Large intestine (tissue), 3 donors: Measurements from ENCODE around the gene STK11. TPM values are rescaled to one million over a fixed set of nuclear protein-coding genes. Genes with fewer than 3 reads are reported as not detected.

Experiments used
- DNase-seq, 2 donors: peaks; one replicate each; pipeline versions ENCODE4 v3.0.0 to v3.0.0-alpha.2; 2013
- H3K27ac ChIP-seq: one replicate; pipeline ENCODE4 v1.5.1; 2013; ENCODE audit warnings: low read length
- H3K27me3 ChIP-seq: 2 replicates; pipeline ENCODE4 v1.6.1; 2013; ENCODE audit warnings: low read length; ENCODE audit not compliant: control insufficient read depth, insufficient read depth
- H3K36me3 ChIP-seq: 2 replicates; pipeline ENCODE4 v1.6.1; 2013; ENCODE audit warnings: low read length; ENCODE audit not compliant: control insufficient read depth, insufficient read depth
- H3K4me1 ChIP-seq: one replicate; pipeline ENCODE4 v1.6.1; 2013; ENCODE audit warnings: low read length; ENCODE audit not compliant: control insufficient read depth, insufficient read depth
- H3K4me3 ChIP-seq: one replicate; pipeline ENCODE4 v1.5.1; 2013; ENCODE audit warnings: low read length
- H3K9me3 ChIP-seq: one replicate; pipeline ENCODE4 v1.6.1; 2013; ENCODE audit warnings: mild to moderate bottlenecking, low read depth, low read length, moderate library complexity; ENCODE audit not compliant: control insufficient read depth
- WGBS: methylation state at CpG from one replicate; pipeline ENCODE4 v1.1.5; 2013; ENCODE audit warnings: low lambda C conversion rate; ENCODE audit not compliant: insufficient coverage; 5-methylcytosine and 5-hydroxymethylcytosine counted together
- polyA plus RNA-seq: library from polyadenylated mRNA; unstranded; fragments of 120-200 nt; gene quantifications from one replicate; pipeline ENCODE4 v1.2.1, GENCODE V29; 2013

The STK11 gene
- polyA plus RNA-seq, 1 donor: 67.1 TPM

DNA sequence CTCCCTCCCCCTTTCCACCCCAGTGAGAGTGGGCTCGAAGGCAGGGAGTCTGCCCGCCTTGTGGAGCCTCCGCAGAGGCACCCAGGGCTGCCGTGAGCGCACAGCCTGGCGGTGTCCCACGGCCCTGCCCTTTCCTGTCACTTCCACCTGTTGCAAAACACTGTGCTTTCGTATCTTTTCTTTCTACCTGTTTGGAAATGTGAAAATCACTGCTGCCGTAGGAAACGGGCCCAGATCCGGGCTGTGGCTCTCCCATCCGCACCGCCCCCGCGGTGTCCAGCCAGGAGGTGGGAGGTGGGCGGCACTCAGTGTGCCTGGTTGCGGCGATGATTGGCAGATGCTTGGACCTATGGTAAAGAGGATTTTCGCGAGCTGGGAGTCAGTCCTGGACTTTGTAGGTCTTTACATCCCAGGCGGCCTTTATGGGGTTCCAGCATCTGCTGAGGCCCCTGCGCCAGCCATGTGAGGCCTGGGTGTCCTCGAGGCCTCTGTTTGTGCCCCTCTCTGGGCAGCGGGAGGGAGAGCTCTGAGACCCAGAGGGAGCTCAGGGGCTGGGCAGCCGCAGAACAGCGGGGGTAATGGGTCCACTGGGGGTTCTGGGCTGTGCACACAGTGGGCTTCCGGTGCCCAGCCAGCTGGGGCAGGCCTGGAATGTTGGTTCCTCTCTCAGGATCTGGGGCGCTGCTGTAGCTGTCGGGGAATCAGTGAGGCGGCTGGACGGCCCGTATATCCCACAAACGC is 6.1 kb downstream of the STK11 start:
- H3K4me3 ChIP-seq: no peak overlapping the region
- H3K27ac ChIP-seq: no peak overlapping the region
- peaks cover 2% of the 10 kb centered on the region for H3K9me3 ChIP-seq
- no peak for DNase-seq
- H3K4me1 ChIP-seq: peaks cover 49% of the 10 kb centered on the region
- H3K27me3 ChIP-seq: no peaks in the 10 kb centered on the region
- H3K36me3 ChIP-seq: peaks cover 30% of the 10 kb centered on the region
- WGBS: no CpG with 5 or more reads among the region's 33 CpGs

DNA sequence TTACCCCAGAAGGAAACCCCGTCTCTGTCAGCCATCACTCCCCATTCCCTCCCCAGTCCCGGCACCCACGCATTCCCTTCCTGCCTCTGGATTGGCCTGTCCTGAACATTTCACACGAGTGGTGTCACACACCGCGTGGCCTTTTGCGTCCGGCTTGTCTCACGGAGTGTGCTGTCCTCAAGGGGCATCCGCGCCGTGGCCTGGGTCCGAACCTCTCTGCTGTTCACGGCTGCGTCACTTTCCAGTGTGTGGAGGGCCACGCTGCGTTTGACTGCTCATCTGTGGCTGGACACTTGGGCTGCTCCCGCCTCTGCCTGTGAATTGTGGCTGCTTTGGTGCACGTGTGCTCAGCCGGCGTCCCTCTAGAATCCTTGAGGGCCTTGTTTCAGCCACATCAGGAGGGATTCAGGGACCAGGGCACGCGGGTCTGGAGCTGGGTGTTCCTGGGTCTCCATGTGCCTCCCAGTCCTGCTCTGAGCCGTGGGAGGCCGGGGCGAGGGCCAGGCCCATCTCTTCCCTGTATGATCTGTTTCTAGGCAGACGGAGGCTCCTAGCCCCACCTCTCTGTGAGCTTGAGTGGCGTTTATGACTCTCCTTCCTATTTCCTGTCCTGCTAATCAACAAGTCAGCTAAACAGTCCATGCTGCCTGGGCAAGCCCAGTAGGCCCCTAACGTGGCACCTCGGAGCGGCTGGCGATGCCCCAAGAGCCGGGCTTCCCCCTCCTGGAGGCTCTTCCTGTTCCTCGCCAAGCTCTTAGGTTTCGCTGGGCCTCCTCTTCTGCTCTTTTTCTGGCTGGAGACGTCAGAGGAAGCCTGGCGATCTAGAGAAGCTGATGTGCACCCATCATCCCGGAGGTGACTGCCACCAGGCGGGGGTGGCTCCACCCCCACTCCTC is 8.1 kb downstream of the STK11 start:
- H3K9me3 ChIP-seq: peaks cover 2% of the 10 kb centered on the region
- H3K27me3 ChIP-seq: no peaks in the 10 kb centered on the region
- peak overlapping the region; percentile 86 for H3K27ac ChIP-seq
- H3K36me3 ChIP-seq: peaks cover 39% of the 10 kb centered on the region
- peak; percentile 86 to 90 for DNase-seq
- H3K4me3 ChIP-seq: no peak overlapping the region
- no CpG with 5 or more reads among the region's 39 CpGs for WGBS
- H3K4me1 ChIP-seq: peaks cover 58% of the 10 kb centered on the region

DNA sequence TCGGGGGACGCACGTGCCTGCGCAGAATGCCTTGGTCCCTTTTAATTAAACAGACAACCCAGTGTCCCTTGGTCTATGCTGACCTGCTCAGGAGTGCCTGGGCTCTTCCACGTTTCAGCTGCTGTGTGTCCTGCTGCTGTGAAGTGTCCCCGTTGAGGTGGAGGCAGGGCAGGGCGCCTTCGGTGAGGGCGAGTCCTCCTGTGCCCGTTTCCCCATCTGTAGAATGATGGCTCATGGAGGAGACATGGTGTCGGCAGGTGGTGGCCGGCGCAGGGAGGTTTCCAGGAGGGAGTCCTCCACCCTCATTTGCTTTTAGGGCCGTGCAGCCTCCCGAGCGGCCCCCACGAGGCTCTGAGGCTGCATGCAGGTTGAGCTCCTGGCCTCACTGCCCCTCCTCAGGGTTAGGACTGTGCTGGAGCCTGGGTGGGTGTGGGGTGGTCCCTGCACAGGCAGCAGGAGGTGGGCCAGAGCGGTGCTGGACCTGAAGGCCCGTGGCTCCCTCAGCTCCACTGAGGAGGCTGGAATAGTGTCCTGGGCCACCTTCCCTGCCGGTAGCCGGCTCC is 8.8 kb downstream of the STK11 start:
- WGBS: no CpG with 5 or more reads among the region's 21 CpGs
- no peaks in the 10 kb centered on the region for H3K27me3 ChIP-seq
- peaks cover 54% of the 10 kb centered on the region for H3K4me1 ChIP-seq
- H3K4me3 ChIP-seq: no peak overlapping the region
- peaks cover 45% of the 10 kb centered on the region for H3K36me3 ChIP-seq
- peaks cover 2% of the 10 kb centered on the region for H3K9me3 ChIP-seq
- DNase-seq: no peak
- peak overlapping the region; percentile 86 for H3K27ac ChIP-seq

DNA sequence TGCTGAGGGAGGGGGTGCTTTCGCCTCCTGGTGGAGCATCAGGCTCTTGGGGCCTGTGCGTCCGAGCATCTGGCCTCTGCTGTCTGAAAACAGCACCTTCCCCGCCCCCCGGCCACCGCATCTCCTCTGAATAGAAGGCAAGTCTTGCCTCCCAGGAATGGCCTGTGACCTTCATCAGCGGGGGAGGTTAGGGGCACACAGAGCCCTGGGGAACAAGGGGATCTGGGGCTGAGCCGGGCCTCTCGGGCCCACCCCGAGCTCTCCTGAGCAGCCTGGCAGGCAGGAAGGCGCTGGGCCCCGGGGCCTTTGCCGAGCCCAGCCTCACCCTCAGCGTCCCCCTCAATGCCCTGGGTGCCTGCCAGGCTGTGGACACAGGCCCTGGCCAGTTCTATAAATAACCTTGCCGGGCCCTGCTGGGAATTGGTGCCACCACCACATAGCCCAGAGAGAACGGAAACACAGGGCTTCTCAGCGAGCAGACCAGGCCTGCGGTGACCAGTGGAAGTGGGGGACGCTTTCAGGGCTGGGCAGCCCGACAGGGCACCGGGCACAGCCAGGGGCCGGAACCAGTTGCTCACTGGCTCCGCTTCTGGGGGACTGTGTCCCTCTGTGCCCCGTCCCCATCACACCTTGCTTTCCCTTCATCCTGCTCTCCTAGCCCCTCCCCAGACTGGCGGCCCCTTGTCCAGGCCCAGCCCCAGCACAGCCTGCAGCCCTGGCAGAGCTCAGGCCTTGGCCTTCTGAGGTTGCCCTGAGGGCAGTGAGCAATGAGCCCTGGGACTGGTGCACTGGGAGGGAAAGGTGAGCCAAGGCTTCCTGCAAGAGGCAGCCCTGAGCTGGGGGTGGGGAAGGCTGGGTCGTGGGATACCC is 9.5 kb downstream of the STK11 start:
- Histone ChIP-seq H3K9me3 (peaks cover 2% of the 10 kb centered on the region), H3K27me3 (no peaks in the 10 kb centered on the region), H3K36me3 (peaks cover 44% of the 10 kb centered on the region), H3K27ac (peak overlapping the region; percentile 86), H3K4me3 (no peak overlapping the region), H3K4me1 (peaks cover 47% of the 10 kb centered on the region)
- no peak for DNase-seq
- no CpG with 5 or more reads among the region's 26 CpGs for WGBS

DNA sequence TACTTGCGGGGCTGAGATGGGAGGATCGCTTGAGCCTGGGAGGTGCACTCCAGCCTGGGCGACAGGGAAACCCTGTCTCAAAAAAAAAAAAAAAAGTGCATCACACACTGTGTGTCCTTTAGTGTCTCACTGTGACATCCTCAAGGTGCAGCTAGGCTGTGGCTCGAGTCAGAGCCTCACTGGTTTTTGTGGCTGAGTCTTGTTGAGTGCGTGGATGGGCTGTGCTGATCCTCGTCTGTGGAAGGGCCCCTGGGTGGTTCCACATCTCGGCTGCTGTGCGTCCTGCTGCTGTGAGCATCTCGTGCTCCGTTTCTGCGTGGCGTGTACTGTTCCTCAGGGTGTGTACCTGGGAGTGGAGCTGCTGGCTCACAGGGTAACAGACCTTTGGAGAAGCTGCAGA is 11.2 kb downstream of the STK11 start:
- Histone ChIP-seq H3K27ac (peak overlapping the region; percentile 72), H3K4me3 (no peak overlapping the region), H3K4me1 (peaks cover 43% of the 10 kb centered on the region), H3K9me3 (no peaks in the 10 kb centered on the region), H3K27me3 (no peaks in the 10 kb centered on the region), H3K36me3 (peaks cover 48% of the 10 kb centered on the region)
- WGBS: no CpG with 5 or more reads among the region's 12 CpGs
- DNase-seq: no peak

DNA sequence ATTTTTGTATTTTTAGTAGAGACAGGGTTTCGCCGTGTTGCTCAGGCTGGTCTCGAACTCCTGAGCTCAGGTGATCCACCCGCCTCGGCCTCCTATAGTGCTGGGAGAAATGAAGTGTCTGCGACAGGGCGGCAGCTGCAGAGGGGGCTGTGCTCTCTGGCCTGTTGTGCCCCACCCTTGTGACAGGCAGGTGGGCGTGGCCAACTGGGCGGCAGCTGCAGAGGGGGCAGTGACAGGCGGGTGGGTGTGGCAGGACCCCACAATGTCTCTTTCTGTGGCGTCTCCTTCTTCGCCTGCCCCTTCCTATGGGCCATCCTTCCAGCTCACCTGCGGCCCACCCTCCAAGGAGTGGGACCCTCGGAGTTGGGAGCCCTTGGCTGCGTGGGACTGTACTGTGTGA is 11.8 kb downstream of the STK11 start:
- Histone ChIP-seq H3K4me1 (peaks cover 40% of the 10 kb centered on the region), H3K36me3 (peaks cover 50% of the 10 kb centered on the region), H3K27me3 (no peaks in the 10 kb centered on the region), H3K27ac (peak overlapping the region; percentile 72), H3K9me3 (no peaks in the 10 kb centered on the region), H3K4me3 (no peak overlapping the region)
- DNase-seq: no peak
- WGBS: 80% methylated on average over 1 of the region's 15 CpGs

DNA sequence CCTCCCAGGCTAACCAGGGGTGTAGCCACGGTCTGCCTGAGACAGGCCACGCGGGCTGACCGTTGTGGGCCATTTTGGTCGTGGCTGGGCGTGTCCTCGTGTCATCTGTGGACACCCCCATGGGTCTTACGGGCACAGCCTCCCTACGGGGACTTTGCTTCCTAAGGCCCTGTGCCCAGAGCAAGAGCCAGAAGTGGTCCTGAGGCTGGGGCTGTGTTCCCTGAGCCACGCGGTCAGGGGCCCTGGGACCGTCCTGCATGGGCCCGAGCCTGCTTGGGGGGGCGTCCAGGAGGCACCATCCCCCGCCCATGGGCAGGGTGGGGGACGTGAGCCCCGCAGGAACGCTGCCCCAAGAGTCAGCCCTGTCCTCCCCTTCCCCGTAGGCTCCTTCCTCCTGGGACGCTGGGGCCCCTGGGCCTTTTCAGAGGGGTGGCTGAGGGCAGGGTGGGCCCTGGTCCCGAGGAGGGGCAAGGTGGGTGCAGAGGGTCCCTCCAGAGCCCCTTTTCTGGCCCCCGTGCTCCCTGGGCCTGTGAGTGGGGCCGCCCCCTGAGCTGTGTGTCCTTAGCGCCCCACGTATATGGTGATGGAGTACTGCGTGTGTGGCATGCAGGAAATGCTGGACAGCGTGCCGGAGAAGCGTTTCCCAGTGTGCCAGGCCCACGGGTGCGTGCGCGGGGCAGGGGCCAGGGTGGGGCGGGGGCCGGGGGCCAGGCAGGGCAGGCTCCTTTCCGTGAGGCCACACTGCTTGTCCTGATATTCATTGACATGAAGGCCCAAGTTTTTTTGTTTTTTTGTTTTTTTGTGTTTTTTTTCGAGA is 13.4 kb downstream of the STK11 start:
- Histone ChIP-seq H3K4me1 (peaks cover 31% of the 10 kb centered on the region), H3K36me3 (peaks cover 60% of the 10 kb centered on the region), H3K27me3 (no peaks in the 10 kb centered on the region), H3K9me3 (no peaks in the 10 kb centered on the region), H3K4me3 (no peak overlapping the region), H3K27ac (peak overlapping the region; percentile 72)
- 60% methylated on average over 1 of the region's 37 CpGs for WGBS
- DNase-seq: no peak

DNA sequence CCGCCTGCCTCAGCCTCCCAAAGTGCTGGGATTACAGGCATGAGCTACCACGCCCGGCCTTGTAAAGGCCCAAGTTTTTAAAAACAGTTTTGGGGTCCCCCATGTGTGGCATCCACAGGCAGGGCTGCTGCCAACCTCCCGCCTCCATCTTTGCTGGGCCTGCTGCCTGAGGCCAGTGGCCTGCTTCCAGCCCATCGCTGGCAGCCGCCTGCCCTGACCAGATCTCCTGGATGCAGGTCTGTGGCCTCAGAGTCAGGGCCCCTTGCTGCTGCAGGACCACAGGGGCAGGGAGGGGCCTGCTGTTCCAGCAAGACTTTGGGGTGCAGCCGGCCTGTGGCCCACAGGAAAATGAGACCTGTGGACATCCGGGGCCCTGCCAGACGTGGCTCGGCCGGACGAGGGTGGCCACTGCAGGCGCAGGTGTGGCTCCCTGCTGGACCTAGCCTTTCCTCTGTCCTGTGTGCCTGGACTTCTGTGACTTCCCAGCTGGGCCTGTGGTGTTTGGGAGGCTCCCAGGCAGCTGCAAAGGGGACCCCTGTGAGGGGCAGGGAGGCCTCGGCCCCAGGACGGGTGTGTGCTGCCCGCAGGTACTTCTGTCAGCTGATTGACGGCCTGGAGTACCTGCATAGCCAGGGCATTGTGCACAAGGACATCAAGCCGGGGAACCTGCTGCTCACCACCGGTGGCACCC is 14.4 kb downstream of the STK11 start:
- Histone ChIP-seq H3K27ac (no peak overlapping the region), H3K9me3 (no peaks in the 10 kb centered on the region), H3K4me3 (no peak overlapping the region), H3K27me3 (no peaks in the 10 kb centered on the region), H3K4me1 (peaks cover 22% of the 10 kb centered on the region), H3K36me3 (peaks cover 69% of the 10 kb centered on the region)
- no CpG with 5 or more reads among the region's 19 CpGs for WGBS
- DNase-seq: no peak

DNA sequence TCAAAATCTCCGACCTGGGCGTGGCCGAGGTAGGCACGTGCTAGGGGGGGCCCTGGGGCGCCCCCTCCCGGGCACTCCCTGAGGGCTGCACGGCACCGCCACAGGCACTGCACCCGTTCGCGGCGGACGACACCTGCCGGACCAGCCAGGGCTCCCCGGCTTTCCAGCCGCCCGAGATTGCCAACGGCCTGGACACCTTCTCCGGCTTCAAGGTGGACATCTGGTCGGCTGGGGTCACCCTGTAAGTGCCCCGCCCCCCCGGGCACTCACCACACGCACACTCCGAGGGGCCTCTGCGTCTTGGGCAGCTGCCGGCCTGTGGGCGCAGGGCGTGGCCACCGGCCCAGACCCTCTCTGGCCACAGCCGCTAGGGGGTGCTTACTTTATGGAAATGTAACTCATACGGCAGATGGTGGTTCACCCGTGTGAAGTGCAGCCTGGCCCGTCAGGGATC is 14.9 kb downstream of the STK11 start:
- no peaks in the 10 kb centered on the region for H3K27me3 ChIP-seq
- peaks cover 21% of the 10 kb centered on the region for H3K4me1 ChIP-seq
- H3K27ac ChIP-seq: no peak overlapping the region
- DNase-seq: no peak
- H3K36me3 ChIP-seq: peaks cover 70% of the 10 kb centered on the region
- H3K4me3 ChIP-seq: no peak overlapping the region
- no peaks in the 10 kb centered on the region for H3K9me3 ChIP-seq
- WGBS: no CpG with 5 or more reads among the region's 33 CpGs
